ENCODE data around the gene KDM3B.

DNA sequence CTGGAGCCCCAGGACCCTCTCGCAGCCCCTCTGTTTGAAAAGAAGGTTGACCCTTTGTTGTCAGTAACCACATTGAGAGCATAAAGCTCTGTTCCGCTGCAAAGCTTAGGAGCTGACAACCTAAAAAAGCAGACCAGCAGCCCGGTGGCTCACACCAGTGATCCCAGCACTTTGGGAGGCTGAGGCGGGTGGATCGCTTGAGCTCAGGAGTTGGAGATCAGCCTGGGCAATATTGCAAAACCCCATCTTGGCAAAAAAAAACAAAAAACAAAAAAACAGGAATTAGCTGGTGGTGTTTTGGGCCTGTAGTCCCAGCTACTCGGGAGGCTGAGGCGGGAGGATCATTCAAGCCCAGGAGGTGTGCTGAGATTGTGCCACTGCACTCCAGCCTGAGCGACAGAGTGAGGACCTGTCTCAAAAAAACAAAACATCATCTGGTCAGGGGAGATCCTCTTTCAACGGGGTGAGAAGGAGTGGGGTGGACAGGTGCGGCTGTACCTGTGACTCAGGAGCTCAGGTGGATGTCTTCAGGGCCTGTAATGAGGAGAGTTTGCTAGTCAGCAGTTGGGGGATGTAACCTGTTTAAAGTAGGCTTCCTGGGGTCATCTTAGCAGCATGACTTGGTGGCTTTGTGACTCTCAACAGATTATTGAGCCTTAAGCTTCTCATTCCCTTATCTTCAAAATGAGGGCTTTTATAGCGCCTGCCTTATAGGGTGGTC, 85.7 kb downstream of the KDM3B start:
- TF ChIP-seq MAX (CRISPR knock-in tag; IDR thresholded peaks at IDR 0.05) (no peak), POLR2G (IDR thresholded peaks at IDR 0.05; ENCODE audit: low read depth, low read length) (no peak), SIN3A (IDR thresholded peaks at IDR 0.05; ENCODE audit: borderline replicate concordance in 2 of 2, control insufficient read depth in 1 of 2, low read depth in 2 of 2, low read length in 2 of 2) (no peak), CTCF (IDR thresholded peaks at IDR 0.05 in 2 of 3, conservative IDR thresholded peaks at IDR 0.05 in 1 of 3; ENCODE audit: insufficient read depth in 2 of 3, low read depth in 1 of 3, low read length in 3 of 3) (no peak), TAF1 (IDR thresholded peaks at IDR 0.05; ENCODE audit: control insufficient read depth, extremely low read depth, insufficient read depth, low read length, severe bottlenecking) (no peak), RFX7 (CRISPR knock-in tag; IDR thresholded peaks at IDR 0.05) (no peak), POLR2A (conservative IDR thresholded peaks at IDR 0.05) (0 out of 2 replicates have a peak, but pooled peaks have one; percentile 16), EP300 (IDR thresholded peaks at IDR 0.05; ENCODE audit: low read length) (no peak), BRD4 (IDR thresholded peaks at IDR 0.05) (no peak), FOXK1 (CRISPR knock-in tag; IDR thresholded peaks at IDR 0.05; ENCODE audit: borderline replicate concordance) (no peak), MEIS2 (IDR thresholded peaks at IDR 0.05; ENCODE audit: partially characterized antibody) (no peak), RAD21 (CRISPR knock-in tag; conservative IDR thresholded peaks at IDR 0.05 in 1 of 2, IDR thresholded peaks at IDR 0.05 in 1 of 2) (no peak), SPI1 (IDR thresholded peaks at IDR 0.05; ENCODE audit: borderline replicate concordance, low read depth, low read length) (no peak), RBM15 (IDR thresholded peaks at IDR 0.05; ENCODE audit: insufficient read depth, low read length) (no peak)
